Stimulated activated memory B cell treated with anti-CD40 and anti-IgM and Interleukin-4, amounts not matched to agents 10 μg/mL and 1 μg/mL and 100 μg/mL, for 72 hours (primary cell): ENCODE measurements around the gene MBOAT2.
"Not testable (repeated sequence)": the region's sequence is repeated elsewhere in the genome, so short reads cannot be mapped to it uniquely, and the experiment has no call there.

Experiments used
- ATAC-seq: fragments of 150-1000 bp; cut with Tn5 transposase; 2 replicates; pipeline ENCODE4 v1.10.0; 2021
- H3K27ac Mint-ChIP-seq: one replicate; pipeline ENCODE4 v1.8.0; 2022; ENCODE audit warnings: mild to moderate bottlenecking, mixed read lengths
- H3K27me3 Mint-ChIP-seq: one replicate; pipeline ENCODE4 v1.8.0; 2022; ENCODE audit warnings: mixed read lengths
- H3K36me3 Mint-ChIP-seq: one replicate; pipeline ENCODE4 v1.8.0; 2022; ENCODE audit warnings: mixed read lengths
- H3K4me1 Mint-ChIP-seq: one replicate; pipeline ENCODE4 v1.8.0; 2022; ENCODE audit warnings: mixed read lengths
- H3K4me3 Mint-ChIP-seq: one replicate; pipeline ENCODE4 v1.8.0; 2022; ENCODE audit warnings: mild to moderate bottlenecking, moderate library complexity, mixed read lengths
- H3K9me3 Mint-ChIP-seq: one replicate; pipeline ENCODE4 v1.8.0; 2022; ENCODE audit warnings: mixed read lengths

MBOAT2 gene

GRCh38 chr2:8965216-8965969 lies 38.1 kb downstream of the MBOAT2 start:
- Mint-ChIP-seq H3K4me3 (no peak overlapping the region), H3K27me3 (no peaks in the 10 kb centered on the region), H3K27ac (no peak overlapping the region), H3K9me3 (peaks cover 5% of the 10 kb centered on the region), H3K4me1 (no peaks in the 10 kb centered on the region), H3K36me3 (no peaks in the 10 kb centered on the region)
- ATAC-seq: no peak

DNA sequence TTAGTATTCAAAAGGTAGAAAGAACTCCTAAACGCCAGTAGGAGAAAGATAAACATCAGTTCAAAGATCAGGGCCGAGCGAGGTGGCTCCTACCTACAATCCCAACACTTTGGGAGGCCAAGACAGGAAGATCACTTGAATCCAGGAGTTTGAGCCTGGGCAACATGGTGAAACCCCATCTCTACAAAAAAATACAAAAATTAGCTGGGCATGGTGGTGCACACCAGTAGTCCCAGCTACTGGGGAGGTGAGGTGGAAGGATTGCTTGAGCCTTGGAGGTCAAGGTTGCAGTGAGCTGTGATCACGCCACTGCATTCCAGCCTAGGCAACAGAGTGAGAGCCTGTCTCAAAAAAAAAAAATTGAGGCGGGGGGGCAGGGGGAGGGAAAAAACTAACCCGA lies 40.6 kb downstream of the MBOAT2 start:
- no peaks in the 10 kb centered on the region for H3K9me3 Mint-ChIP-seq
- no peak for ATAC-seq
- no peaks in the 10 kb centered on the region for H3K27me3 Mint-ChIP-seq
- no peaks in the 10 kb centered on the region for H3K4me1 Mint-ChIP-seq
- H3K36me3 Mint-ChIP-seq: no peaks in the 10 kb centered on the region
- H3K4me3 Mint-ChIP-seq: no peak overlapping the region
- H3K27ac Mint-ChIP-seq: no peak overlapping the region

DNA sequence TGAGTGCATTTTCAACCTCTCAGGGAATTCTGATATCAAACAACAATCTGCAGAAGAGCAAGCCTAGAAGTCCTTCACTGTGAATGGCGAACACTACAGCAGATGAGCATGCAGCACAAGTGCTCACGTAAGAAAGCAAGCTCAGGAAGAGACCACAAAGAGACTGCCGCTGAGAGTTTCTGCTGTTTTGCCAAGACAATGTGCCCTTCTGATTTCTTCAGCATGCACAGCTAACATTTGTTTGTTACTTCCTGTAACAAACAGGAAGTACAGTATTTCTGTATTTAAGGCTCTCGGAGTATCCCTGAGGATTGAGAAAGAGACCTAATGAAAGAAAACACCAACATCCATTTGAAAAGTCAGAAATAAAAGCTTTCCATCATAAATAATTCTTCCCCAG lies 45.9 kb downstream of the MBOAT2 start:
- Mint-ChIP-seq H3K4me3 (no peak overlapping the region), H3K9me3 (peaks cover 19% of the 10 kb centered on the region), H3K36me3 (no peaks in the 10 kb centered on the region), H3K27ac (no peak overlapping the region), H3K4me1 (no peaks in the 10 kb centered on the region), H3K27me3 (peaks cover 8% of the 10 kb centered on the region)
- no peak for ATAC-seq

- peaks cover 22% of the 10 kb centered on the region for H3K9me3 Mint-ChIP-seq
- no peaks in the 10 kb centered on the region for H3K36me3 Mint-ChIP-seq
- no peak overlapping the region for H3K27ac Mint-ChIP-seq
- ATAC-seq: no peak
- H3K4me1 Mint-ChIP-seq: no peaks in the 10 kb centered on the region
- no peak overlapping the region for H3K4me3 Mint-ChIP-seq
- peaks cover 17% of the 10 kb centered on the region for H3K27me3 Mint-ChIP-seq
Measured at GRCh38 chr2:8956774-8957173, 46.7 kb downstream of the MBOAT2 start.

DNA sequence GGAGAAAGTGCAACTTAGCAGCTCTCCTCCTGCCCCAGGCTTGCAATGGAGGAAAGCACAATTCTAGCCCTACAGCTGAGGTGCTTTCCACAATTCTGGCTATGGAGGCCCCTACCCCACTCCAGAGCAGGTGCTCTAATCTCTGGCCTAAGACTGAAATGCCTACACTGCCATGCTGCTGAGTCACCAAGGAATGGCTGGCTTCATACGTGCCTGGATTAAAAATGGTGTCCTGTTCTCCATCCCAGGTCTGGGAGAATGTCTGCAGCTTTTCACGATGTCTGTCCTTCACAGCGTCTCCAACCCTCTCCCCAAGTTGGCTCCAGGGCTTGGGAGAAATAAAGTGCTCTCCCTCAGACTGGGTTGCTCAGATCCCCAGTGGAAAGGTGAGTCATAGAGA lies 48.5 kb downstream of the MBOAT2 start:
- Mint-ChIP-seq H3K4me3 (no peak overlapping the region), H3K4me1 (no peaks in the 10 kb centered on the region), H3K27ac (no peak overlapping the region), H3K9me3 (peaks cover 22% of the 10 kb centered on the region), H3K27me3 (peaks cover 21% of the 10 kb centered on the region), H3K36me3 (no peaks in the 10 kb centered on the region)
- ATAC-seq: no peak

DNA sequence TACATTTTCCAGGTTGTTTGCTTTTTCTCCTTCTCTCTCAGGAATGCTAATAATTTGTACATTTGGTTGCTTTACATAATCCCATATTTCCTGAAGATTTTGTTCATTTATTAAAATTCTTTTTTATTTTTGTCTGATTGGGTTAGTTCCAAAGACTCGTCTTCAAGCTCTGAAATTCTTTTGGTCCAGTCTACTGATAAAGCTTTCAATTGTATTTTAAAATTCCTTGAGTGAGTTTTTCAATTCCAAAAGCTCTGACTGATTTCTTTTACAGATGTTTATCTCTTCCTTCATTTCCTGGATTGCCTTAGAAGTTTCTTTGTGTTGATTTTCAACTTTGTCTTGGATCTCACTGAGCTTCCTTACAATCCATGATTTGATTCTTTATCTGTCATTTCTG lies 50.0 kb downstream of the MBOAT2 start:
- peaks cover 21% of the 10 kb centered on the region for H3K27me3 Mint-ChIP-seq
- peaks cover 24% of the 10 kb centered on the region for H3K9me3 Mint-ChIP-seq
- ATAC-seq: no peak
- no peak overlapping the region for H3K27ac Mint-ChIP-seq
- H3K4me1 Mint-ChIP-seq: no peaks in the 10 kb centered on the region
- H3K4me3 Mint-ChIP-seq: no peak overlapping the region
- no peaks in the 10 kb centered on the region for H3K36me3 Mint-ChIP-seq

GRCh38 chr2:8939486-8940114 lies 63.9 kb downstream of the MBOAT2 start:
- no peaks in the 10 kb centered on the region for H3K4me1 Mint-ChIP-seq
- H3K27me3 Mint-ChIP-seq: no peaks in the 10 kb centered on the region
- H3K4me3 Mint-ChIP-seq: no peak overlapping the region
- peaks cover 7% of the 10 kb centered on the region for H3K9me3 Mint-ChIP-seq
- H3K27ac Mint-ChIP-seq: no peak overlapping the region
- H3K36me3 Mint-ChIP-seq: no peaks in the 10 kb centered on the region
- ATAC-seq: no peak

- Mint-ChIP-seq H3K4me1 (no peaks in the 10 kb centered on the region), H3K4me3 (no peak overlapping the region), H3K27ac (no peak overlapping the region), H3K9me3 (peaks cover 7% of the 10 kb centered on the region), H3K36me3 (no peaks in the 10 kb centered on the region), H3K27me3 (no peaks in the 10 kb centered on the region)
- no peak for ATAC-seq
Measured at GRCh38 chr2:8938384-8938783, 65.1 kb downstream of the MBOAT2 start.

DNA sequence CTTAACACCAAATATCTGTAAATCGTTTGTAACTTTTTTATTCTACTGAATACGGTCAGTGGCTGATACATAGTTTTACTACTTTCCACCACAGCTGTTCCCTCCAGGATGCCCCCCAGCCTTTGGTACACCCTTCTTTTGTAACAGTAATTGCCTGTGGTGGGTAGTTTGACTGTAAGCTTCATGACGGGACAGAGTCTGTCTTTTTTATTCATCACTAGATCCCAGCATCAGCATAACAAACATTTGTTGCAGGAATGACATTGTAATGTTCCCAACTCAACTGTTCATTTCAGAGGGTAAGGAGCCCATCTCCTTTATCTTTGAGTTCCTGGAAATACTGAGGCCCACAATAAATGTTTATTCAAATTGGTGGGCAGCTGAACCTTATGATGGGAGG lies 67.5 kb downstream of the MBOAT2 start:
- Mint-ChIP-seq H3K9me3 (peaks cover 7% of the 10 kb centered on the region), H3K27ac (no peak overlapping the region), H3K4me3 (no peak overlapping the region), H3K36me3 (no peaks in the 10 kb centered on the region), H3K27me3 (no peaks in the 10 kb centered on the region), H3K4me1 (no peaks in the 10 kb centered on the region)
- no peak for ATAC-seq

DNA sequence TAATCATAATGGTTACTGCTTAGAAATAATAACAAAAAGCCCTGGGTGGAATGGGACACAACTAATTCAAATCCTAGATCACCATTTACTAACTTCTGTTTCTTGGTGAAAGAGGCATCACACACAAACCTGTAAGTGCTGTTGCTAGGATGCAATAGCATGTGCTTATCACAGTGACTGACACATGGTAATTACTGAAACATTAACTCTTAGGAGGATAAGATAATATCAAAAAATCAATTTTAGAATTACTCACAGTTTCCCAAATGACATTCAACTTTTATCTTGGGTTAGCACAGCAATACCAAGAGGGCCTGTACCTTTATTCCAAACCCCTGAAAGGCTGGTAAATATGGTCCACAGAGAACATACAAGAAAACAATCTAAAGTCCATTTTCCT lies 69.1 kb downstream of the MBOAT2 start:
- Mint-ChIP-seq H3K27ac (no peak overlapping the region), H3K4me1 (no peaks in the 10 kb centered on the region), H3K36me3 (no peaks in the 10 kb centered on the region), H3K4me3 (no peak overlapping the region), H3K9me3 (peaks cover 7% of the 10 kb centered on the region), H3K27me3 (peaks cover 5% of the 10 kb centered on the region)
- no peak for ATAC-seq

DNA sequence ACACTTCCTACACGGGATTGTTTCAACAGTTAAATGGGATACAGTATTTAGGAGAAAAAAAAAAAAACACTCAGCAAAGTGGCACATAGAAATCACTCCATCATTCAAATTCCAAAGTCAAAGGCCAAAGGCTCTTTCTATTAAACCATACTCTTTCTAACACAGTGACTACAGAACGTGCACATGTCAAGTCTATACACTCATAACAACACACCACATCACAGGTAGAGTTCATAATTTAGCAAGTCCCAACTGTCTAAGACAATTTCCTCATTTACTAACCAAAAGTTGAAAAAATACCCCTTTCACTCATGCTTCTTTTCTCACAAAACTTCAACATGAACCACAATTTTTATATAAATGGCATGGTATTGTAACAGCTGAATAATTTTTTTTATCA lies 70.8 kb downstream of the MBOAT2 start:
- no peaks in the 10 kb centered on the region for H3K4me1 Mint-ChIP-seq
- no peaks in the 10 kb centered on the region for H3K36me3 Mint-ChIP-seq
- H3K4me3 Mint-ChIP-seq: no peak overlapping the region
- H3K9me3 Mint-ChIP-seq: no peaks in the 10 kb centered on the region
- ATAC-seq: no peak
- peaks cover 18% of the 10 kb centered on the region for H3K27me3 Mint-ChIP-seq
- H3K27ac Mint-ChIP-seq: no peak overlapping the region

GRCh38 chr2:8930185-8930584 lies 73.3 kb downstream of the MBOAT2 start:
- not testable (repeated sequence) for H3K4me3 Mint-ChIP-seq

GRCh38 chr2:8929128-8929527 lies 74.4 kb downstream of the MBOAT2 start:
- Mint-ChIP-seq H3K27me3 (peaks cover 50% of the 10 kb centered on the region), H3K4me1 (no peaks in the 10 kb centered on the region), H3K9me3 (no peaks in the 10 kb centered on the region), H3K36me3 (no peaks in the 10 kb centered on the region), H3K4me3 (no peak overlapping the region), H3K27ac (no peak overlapping the region)
- no peak for ATAC-seq

More at GRCh38 chr2:8930185-8930584, 73.3 kb downstream of the MBOAT2 start:
- not testable (repeated sequence) for H3K36me3 Mint-ChIP-seq, H3K27ac Mint-ChIP-seq, H3K9me3 Mint-ChIP-seq, ATAC-seq, H3K4me1 Mint-ChIP-seq
- peaks cover 40% of the 10 kb centered on the region for H3K27me3 Mint-ChIP-seq

DNA sequence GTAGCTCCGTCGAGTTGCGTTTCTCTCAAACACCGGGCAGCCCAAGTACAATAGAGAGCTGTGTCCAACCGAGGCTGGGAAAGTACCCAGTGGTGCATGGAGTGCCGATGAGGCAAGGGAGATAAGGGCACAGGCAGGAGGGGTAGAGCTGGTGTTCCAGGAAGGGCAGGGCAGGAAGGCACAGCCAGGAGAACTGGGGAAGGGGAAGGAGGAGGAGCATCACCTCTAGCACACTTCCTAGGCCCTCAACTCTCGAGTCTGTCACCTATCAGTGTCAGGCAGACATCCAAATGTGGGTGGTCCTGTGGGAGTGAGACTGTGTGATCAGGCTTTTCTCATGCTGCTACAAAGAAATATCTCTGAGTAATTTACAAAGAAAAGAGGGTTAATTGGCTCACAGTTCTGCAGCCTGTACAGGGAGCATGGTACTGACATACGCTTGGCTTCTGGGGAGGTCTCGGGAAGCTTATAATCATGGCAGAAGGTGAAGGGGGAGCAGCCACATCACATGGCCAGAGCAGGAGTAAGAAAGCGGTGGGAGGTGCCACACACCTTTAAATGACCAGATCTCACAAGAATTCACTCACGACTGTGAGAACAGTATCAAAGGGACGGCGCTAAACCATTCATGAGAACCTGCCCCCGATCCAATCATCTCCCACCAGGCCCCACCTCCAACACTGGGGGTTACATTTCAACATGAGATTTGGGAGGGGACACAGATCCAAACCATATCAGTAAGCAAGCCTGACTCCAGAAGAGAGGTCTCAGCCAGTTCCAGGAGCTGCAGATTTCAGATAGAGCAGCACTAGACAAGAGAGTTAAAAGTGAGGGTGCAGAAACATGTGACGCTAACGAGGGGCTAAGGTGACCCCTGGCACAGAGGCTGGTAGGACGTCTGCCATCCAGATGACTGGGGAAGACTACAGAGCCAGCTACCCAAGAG lies 75.7 kb downstream of the MBOAT2 start:
- Mint-ChIP-seq H3K4me1 (no peaks in the 10 kb centered on the region), H3K9me3 (no peaks in the 10 kb centered on the region), H3K27ac (no peak overlapping the region), H3K36me3 (no peaks in the 10 kb centered on the region), H3K4me3 (no peak overlapping the region), H3K27me3 (peaks cover 52% of the 10 kb centered on the region)
- ATAC-seq: no peak

DNA sequence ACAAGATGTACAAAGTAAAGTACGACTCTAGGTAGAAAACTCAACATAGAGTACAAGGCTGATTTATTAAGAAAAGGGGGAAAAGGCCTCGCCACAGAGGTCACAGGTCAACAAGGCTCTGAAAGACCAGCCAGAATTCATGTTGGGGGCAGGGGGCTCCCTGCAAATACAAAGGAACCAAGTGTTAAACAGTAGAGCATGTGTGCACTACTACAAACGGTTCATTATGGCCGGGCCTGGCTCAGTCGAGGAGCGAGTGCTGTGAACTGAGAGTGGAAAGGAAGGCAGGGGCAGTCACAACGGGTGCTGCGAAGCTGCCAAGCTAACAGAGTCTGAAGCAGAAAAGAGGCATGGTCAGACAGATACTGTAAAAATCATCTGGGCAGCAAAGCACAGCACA lies 77.1 kb downstream of the MBOAT2 start:
- H3K36me3 Mint-ChIP-seq: no peaks in the 10 kb centered on the region
- no peak overlapping the region for H3K4me3 Mint-ChIP-seq
- no peaks in the 10 kb centered on the region for H3K9me3 Mint-ChIP-seq
- ATAC-seq: peak; percentile 40
- peaks cover 61% of the 10 kb centered on the region for H3K27me3 Mint-ChIP-seq
- no peak overlapping the region for H3K27ac Mint-ChIP-seq
- H3K4me1 Mint-ChIP-seq: no peaks in the 10 kb centered on the region
